ENCODE data around the gene CCDC70.
A peak's percentile ranks its signal among the peaks of the same experiment; 100 is the strongest.
"Not testable (repeated sequence)": the region's sequence is repeated elsewhere in the genome, so short reads cannot be mapped to it uniquely, and the experiment has no call there.

Gene CCDC70

GRCh38 chr13:51861723-51862300, at the start of gene CCDC70:
Gene CCDC70, plus strand, starts transcription at chr13:51861969. Its CDS starts 3,443 bp downstream, at chr13:51865412.
- no peak for DNase-seq

GRCh38 chr13:51814071-51814470, 47.7 kb upstream of the CCDC70 start:
- DNase-seq = no peak

- peak; percentile 80 for DNase-seq
These were observed 46.7 kb upstream of the CCDC70 start for GRCh38 chr13:51814825-51815650.

- DNase-seq = no peak
These were observed 45.9 kb upstream of the CCDC70 start for GRCh38 chr13:51815848-51816247.

- no peak for DNase-seq
These were observed 45.0 kb upstream of the CCDC70 start for GRCh38 chr13:51816604-51817249.

- DNase-seq = no peak
These were observed 44.1 kb upstream of the CCDC70 start for GRCh38 chr13:51817717-51818116.

- no peak for DNase-seq
These were observed 43.5 kb upstream of the CCDC70 start for GRCh38 chr13:51818276-51818675.

- peak; percentile 44 for DNase-seq
These were observed 42.8 kb upstream of the CCDC70 start for GRCh38 chr13:51818781-51819511.

- DNase-seq = no peak
These were observed 42.2 kb upstream of the CCDC70 start for GRCh38 chr13:51819544-51819943.

GRCh38 chr13:51820016-51820597, 41.7 kb upstream of the CCDC70 start:
- DNase-seq = no peak

GRCh38 chr13:51821606-51822005, 40.2 kb upstream of the CCDC70 start:
- peak; percentile 54 for DNase-seq

GRCh38 chr13:51822106-51822815, 39.5 kb upstream of the CCDC70 start:
- peak; percentile 65 for DNase-seq

GRCh38 chr13:51823359-51823758, 38.4 kb upstream of the CCDC70 start:
- DNase-seq = no peak

- DNase-seq = no peak
These were observed 37.9 kb upstream of the CCDC70 start for GRCh38 chr13:51823863-51824262.

GRCh38 chr13:51824712-51825111, 37.1 kb upstream of the CCDC70 start:
- not testable (repeated sequence) for DNase-seq

GRCh38 chr13:51825165-51825592, 36.6 kb upstream of the CCDC70 start:
- DNase-seq = peak; percentile 42

GRCh38 chr13:51825681-51826254, 36.0 kb upstream of the CCDC70 start:
- no peak for DNase-seq

GRCh38 chr13:51826606-51827005, 35.2 kb upstream of the CCDC70 start:
- peak; percentile 57 for DNase-seq

- no peak for DNase-seq
These were observed 34.5 kb upstream of the CCDC70 start for GRCh38 chr13:51827254-51827653.

GRCh38 chr13:51828730-51829567, 32.8 kb upstream of the CCDC70 start:
- DNase-seq = no peak

GRCh38 chr13:51829568-51829899, 32.2 kb upstream of the CCDC70 start:
- DNase-seq = no peak

All from CD4-positive, alpha-beta T cell treated with Interleukin-17A for 4 hours (primary cell).